Measurements from ENCODE around the gene SH3BGRL. TPM values are rescaled to one million over a fixed set of nuclear protein-coding genes. Genes with fewer than 3 reads are reported as not detected.

The SH3BGRL gene
- total RNA-seq, 1 experiment from 2014 or later = 46.6 TPM

GRCh38 chrX:81294101-81294500, 92.2 kb downstream of the SH3BGRL start:
- H3K79me2 ChIP-seq (ENCODE audit: low read depth) = no peaks in the 10 kb centered on the region
- H3F3A ChIP-seq (ENCODE audit: insufficient read depth, low read depth) = no peaks in the 10 kb centered on the region
- H3K4me1 ChIP-seq (replicated peaks; ENCODE audit: insufficient read depth) = no peaks in the 10 kb centered on the region
- CTCF ChIA-PET = no interaction called here
- H3K4me3 ChIP-seq = no peak overlapping the region
- no peak overlapping the region for H3K4me2 ChIP-seq
- no TSS peak for BruUV-seq (replicated peaks)
- no peak overlapping the region for H3K27ac ChIP-seq
- no peaks in the 10 kb centered on the region; the same call in 1 of the 2 replicates for H3K9me2 ChIP-seq (ENCODE audit: insufficient read depth)
- no peak for DNase-seq
- TF ChIP-seq EZH2 (IDR thresholded peaks at IDR 0.05; ENCODE audit: low read depth) = no peak
- no peak for TF ChIP-seq CTCF (conservative IDR thresholded peaks at IDR 0.05)
- H3K9me3 ChIP-seq (ENCODE audit: insufficient read depth, low read depth) = no peaks in the 10 kb centered on the region
- intact Hi-C loops (cut with micrococcal nuclease; ENCODE audit: unreplicated experiment) = no loop called here
- POLR2A ChIA-PET (ENCODE audit: unreplicated experiment) = no interaction called here
- no peaks in the 10 kb centered on the region for H3K36me3 ChIP-seq (ENCODE audit: low read depth)
- no peak overlapping the region for H2AFZ ChIP-seq
- H4K20me1 ChIP-seq (ENCODE audit: insufficient read depth) = no peaks in the 10 kb centered on the region
- no peaks in the 10 kb centered on the region for H3K27me3 ChIP-seq (ENCODE audit: insufficient read depth, low read depth)

- ChIA-PET POLR2A (ENCODE audit: unreplicated experiment) (no interaction called here), CTCF (no interaction called here)
- no TSS peak for BruUV-seq (replicated peaks)
- no peak overlapping the region for H2AFZ ChIP-seq
- H3K4me2 ChIP-seq = no peak overlapping the region
- H4K20me1 ChIP-seq (ENCODE audit: insufficient read depth) = no peaks in the 10 kb centered on the region
- TF ChIP-seq CTCF (conservative IDR thresholded peaks at IDR 0.05) (no peak), EZH2 (IDR thresholded peaks at IDR 0.05; ENCODE audit: low read depth) (no peak)
- no peaks in the 10 kb centered on the region for H3K79me2 ChIP-seq (ENCODE audit: low read depth)
- H3K9me2 ChIP-seq (ENCODE audit: insufficient read depth) = no peaks in the 10 kb centered on the region; the same call in 1 of the 2 replicates
- H3K27me3 ChIP-seq (ENCODE audit: insufficient read depth, low read depth) = no peaks in the 10 kb centered on the region
- H3K9me3 ChIP-seq (ENCODE audit: insufficient read depth, low read depth) = no peaks in the 10 kb centered on the region
- no peaks in the 10 kb centered on the region for H3F3A ChIP-seq (ENCODE audit: insufficient read depth, low read depth)
- H3K36me3 ChIP-seq (ENCODE audit: low read depth) = no peaks in the 10 kb centered on the region
- DNase-seq = no peak
- no peak overlapping the region for H3K27ac ChIP-seq
- no peak overlapping the region for H3K4me3 ChIP-seq
- no peaks in the 10 kb centered on the region for H3K4me1 ChIP-seq (replicated peaks; ENCODE audit: insufficient read depth)
- intact Hi-C loops (cut with micrococcal nuclease; ENCODE audit: unreplicated experiment) = no loop called here
These were observed 100.0 kb downstream of the SH3BGRL start for GRCh38 chrX:81301877-81302276.

GRCh38 chrX:81304563-81304962, 102.7 kb downstream of the SH3BGRL start:
- CTCF ChIA-PET = no interaction called here
- DNase-seq = no peak
- intact Hi-C loops (cut with micrococcal nuclease; ENCODE audit: unreplicated experiment) = no loop called here
- Histone ChIP-seq H3F3A (ENCODE audit: insufficient read depth, low read depth) (no peaks in the 10 kb centered on the region), H3K9me2 (ENCODE audit: insufficient read depth) (no peaks in the 10 kb centered on the region), H3K4me2 (no peak overlapping the region), H2AFZ (no peak overlapping the region), H4K20me1 (ENCODE audit: insufficient read depth) (no peaks in the 10 kb centered on the region), H3K4me3 (no peak overlapping the region), H3K27me3 (ENCODE audit: insufficient read depth, low read depth) (no peaks in the 10 kb centered on the region), H3K36me3 (ENCODE audit: low read depth) (no peaks in the 10 kb centered on the region), H3K27ac (no peak overlapping the region), H3K9me3 (ENCODE audit: insufficient read depth, low read depth) (no peaks in the 10 kb centered on the region), H3K4me1 (replicated peaks; ENCODE audit: insufficient read depth) (no peaks in the 10 kb centered on the region), H3K79me2 (ENCODE audit: low read depth) (no peaks in the 10 kb centered on the region)
- POLR2A ChIA-PET (ENCODE audit: unreplicated experiment) = no interaction called here
- TF ChIP-seq CTCF (conservative IDR thresholded peaks at IDR 0.05) (no peak), EZH2 (IDR thresholded peaks at IDR 0.05; ENCODE audit: low read depth) (no peak)
- BruUV-seq (replicated peaks) = no TSS peak

Data from PC-9 (cell line).